Liver (tissue), 9 donors: Measurements from ENCODE around the gene PLEKHA7. TPM values are rescaled to one million over a fixed set of nuclear protein-coding genes. Genes with fewer than 3 reads are reported as not detected.

Experiments used
- DNase-seq: peaks from one replicate; pipeline ENCODE4 v3.0.0-alpha.2; 2017; ENCODE audit warnings: low spot score
- H3K27ac ChIP-seq, 2 donors: one replicate each; pipeline ENCODE4 v1.7.0; 2013; ENCODE audit warnings: inconsistent platforms in 2 of 2, low read length in 2 of 2, control low read depth in 1 of 2, low read depth in 1 of 2, mild to moderate bottlenecking in 1 of 2
- H3K27me3 ChIP-seq, 4 donors: one replicate each; pipeline versions ENCODE4 v1.6.1 to v1.7.0; 2013; ENCODE audit warnings: low read length in 3 of 4, inconsistent platforms in 1 of 4, mild to moderate bottlenecking in 1 of 4, moderate library complexity in 1 of 4; ENCODE audit not compliant: control insufficient read depth in 4 of 4, insufficient read depth in 4 of 4
- H3K36me3 ChIP-seq, 4 donors: one replicate each; pipeline versions ENCODE4 v1.6.1 to v1.7.0; 2013; ENCODE audit warnings: low read length in 3 of 4, mild to moderate bottlenecking in 3 of 4, low read depth in 1 of 4, moderate library complexity in 1 of 4; ENCODE audit not compliant: control insufficient read depth in 4 of 4, insufficient read depth in 3 of 4
- H3K4me1 ChIP-seq, 4 donors: one replicate each; pipeline versions ENCODE4 v1.6.1 to v1.7.0; 2013; ENCODE audit warnings: low read length in 3 of 4, mild to moderate bottlenecking in 3 of 4, moderate library complexity in 1 of 4; ENCODE audit not compliant: control insufficient read depth in 4 of 4, insufficient read depth in 4 of 4
- H3K4me3 ChIP-seq, 3 donors: one replicate each; pipeline versions ENCODE4 v1.6.1 to v1.7.0; 2013; ENCODE audit warnings: low read length in 3 of 3, control low read depth in 1 of 3, low read depth in 1 of 3, mild to moderate bottlenecking in 1 of 3
- H3K9ac ChIP-seq, 2 donors: one replicate each; pipeline ENCODE4 v1.7.0; 2013; ENCODE audit warnings: low read length in 2 of 2, mild to moderate bottlenecking in 2 of 2, moderate library complexity in 2 of 2, control low read depth in 1 of 2, low read depth in 1 of 2
- H3K9me3 ChIP-seq, 4 donors: one replicate each; pipeline versions ENCODE4 v1.6.1 to v1.7.0; 2013; ENCODE audit warnings: low read length in 3 of 4; ENCODE audit not compliant: control insufficient read depth in 4 of 4
- EGR1 ChIP-seq, 2 donors: IDR thresholded peaks; 2 replicates each; pipeline ENCODE4 v1.6.1; 2016 to 2018; ENCODE audit warnings: antibody characterized with exemption in 2 of 2, low read depth in 2 of 2
- FOXA1 ChIP-seq: IDR thresholded peaks from 2 replicates; pipeline ENCODE4 v1.6.1; 2016; ENCODE audit warnings: antibody characterized with exemption
- FOXA2 ChIP-seq: IDR thresholded peaks from 2 replicates; pipeline ENCODE4 v1.6.1; 2016; ENCODE audit warnings: antibody characterized with exemption
- GABPA ChIP-seq, 2 donors: IDR thresholded peaks in 1 of 2; conservative IDR thresholded peaks in 1 of 2; 2 replicates each; pipeline ENCODE4 v1.6.1; 2016; ENCODE audit warnings: antibody characterized with exemption in 2 of 2, mild to moderate bottlenecking in 1 of 2, moderate library complexity in 1 of 2
- HNF4A ChIP-seq, 2 donors: conservative IDR thresholded peaks; 2 replicates each; pipeline ENCODE4 v1.6.1; 2016; ENCODE audit warnings: antibody characterized with exemption in 2 of 2, mild to moderate bottlenecking in 2 of 2
- HNF4G ChIP-seq: IDR thresholded peaks from 2 replicates; pipeline ENCODE4 v1.6.1; 2016; ENCODE audit warnings: antibody characterized with exemption
- JUND ChIP-seq, 2 donors: IDR thresholded peaks; 2 replicates each; pipeline ENCODE4 v1.6.1; 2016; ENCODE audit warnings: antibody characterized with exemption in 2 of 2
- NR2F2 ChIP-seq: IDR thresholded peaks from 2 replicates; pipeline ENCODE4 v1.6.1; 2016; ENCODE audit warnings: antibody characterized with exemption
- RAD21 ChIP-seq, 2 donors: IDR thresholded peaks; 2 replicates each; pipeline ENCODE4 v1.6.1; 2016; ENCODE audit warnings: antibody characterized with exemption in 2 of 2, mild to moderate bottlenecking in 2 of 2
- RXRA ChIP-seq, 2 donors: IDR thresholded peaks; 2 replicates each; pipeline ENCODE4 v1.6.1; 2017 to 2018; ENCODE audit warnings: antibody characterized with exemption in 2 of 2, mild to moderate bottlenecking in 1 of 2
- SP1 ChIP-seq: IDR thresholded peaks from 2 replicates; pipeline ENCODE4 v1.6.1; 2018; ENCODE audit warnings: antibody characterized with exemption, mild to moderate bottlenecking
- TAF1 ChIP-seq: conservative IDR thresholded peaks from 2 replicates; pipeline ENCODE4 v1.6.1; 2016; ENCODE audit warnings: antibody characterized with exemption, mild to moderate bottlenecking
- YY1 ChIP-seq: IDR thresholded peaks from 2 replicates; pipeline ENCODE4 v1.6.1; 2016; ENCODE audit warnings: antibody characterized with exemption, mild to moderate bottlenecking
- WGBS: extraction: QIAGEN DNeasy Blood & Tissue Kit; methylation state at CpG from one replicate; pipeline ENCODE4 v1.1.7; 2013; 5-methylcytosine and 5-hydroxymethylcytosine counted together
- polyA plus RNA-seq, 2 donors: library from polyadenylated mRNA; stranded (reverse) in 1 of 2; unstranded in 1 of 2; fragments of 200-250 nt in 1 of 2; fragments of >200 nt in 1 of 2; fragmentation: Nextera tagmentation in 1 of 2; extraction: Ambion mirVana in 1 of 2; gene quantifications; one replicate each; pipeline versions ENCODE4 v1.2.1 to v1.2.3, GENCODE V29; 2013 to 2015
- total RNA-seq, 2 donors: library from RNA; depleted of rRNA; stranded (reverse); fragments of >200 nt; gene quantifications; one replicate each; pipeline ENCODE4 v1.2.3, GENCODE V29; 2014
- TF ChIP-seq, protein P1 (sequence below): IDR thresholded peaks from 2 replicates; pipeline ENCODE4 v1.6.1; 2016; ENCODE audit warnings: antibody characterized with exemption
- TF ChIP-seq, protein P2 (sequence below): IDR thresholded peaks from 2 replicates; pipeline ENCODE4 v1.6.1; 2016; ENCODE audit warnings: antibody characterized with exemption
- TF ChIP-seq, protein P3 (sequence below): IDR thresholded peaks from 2 replicates; pipeline ENCODE4 v1.6.1; 2016; ENCODE audit warnings: antibody characterized with exemption
- TF ChIP-seq, protein P4 (sequence below): fragments of 150-350 bp; IDR thresholded peaks from 2 replicates; pipeline ENCODE4 v1.5.1; 2017; ENCODE audit warnings: improper control_type of control experiment, low read depth, low read length; ENCODE audit not compliant: missing input control
- TF ChIP-seq, protein P5 (sequence below): IDR thresholded peaks from 2 replicates; pipeline ENCODE4 v1.6.1; 2016; ENCODE audit warnings: antibody characterized with exemption, mild to moderate bottlenecking
- donor health status: healthy.
- donor health status: healthy.
- donor health status: healthy.
- donor health status: healthy.
- donor health status: healthy.

The PLEKHA7 gene
- total and polyA plus RNA-seq, 4 donors = 6.1 to 28.8 (median 8.5) TPM

DNA sequence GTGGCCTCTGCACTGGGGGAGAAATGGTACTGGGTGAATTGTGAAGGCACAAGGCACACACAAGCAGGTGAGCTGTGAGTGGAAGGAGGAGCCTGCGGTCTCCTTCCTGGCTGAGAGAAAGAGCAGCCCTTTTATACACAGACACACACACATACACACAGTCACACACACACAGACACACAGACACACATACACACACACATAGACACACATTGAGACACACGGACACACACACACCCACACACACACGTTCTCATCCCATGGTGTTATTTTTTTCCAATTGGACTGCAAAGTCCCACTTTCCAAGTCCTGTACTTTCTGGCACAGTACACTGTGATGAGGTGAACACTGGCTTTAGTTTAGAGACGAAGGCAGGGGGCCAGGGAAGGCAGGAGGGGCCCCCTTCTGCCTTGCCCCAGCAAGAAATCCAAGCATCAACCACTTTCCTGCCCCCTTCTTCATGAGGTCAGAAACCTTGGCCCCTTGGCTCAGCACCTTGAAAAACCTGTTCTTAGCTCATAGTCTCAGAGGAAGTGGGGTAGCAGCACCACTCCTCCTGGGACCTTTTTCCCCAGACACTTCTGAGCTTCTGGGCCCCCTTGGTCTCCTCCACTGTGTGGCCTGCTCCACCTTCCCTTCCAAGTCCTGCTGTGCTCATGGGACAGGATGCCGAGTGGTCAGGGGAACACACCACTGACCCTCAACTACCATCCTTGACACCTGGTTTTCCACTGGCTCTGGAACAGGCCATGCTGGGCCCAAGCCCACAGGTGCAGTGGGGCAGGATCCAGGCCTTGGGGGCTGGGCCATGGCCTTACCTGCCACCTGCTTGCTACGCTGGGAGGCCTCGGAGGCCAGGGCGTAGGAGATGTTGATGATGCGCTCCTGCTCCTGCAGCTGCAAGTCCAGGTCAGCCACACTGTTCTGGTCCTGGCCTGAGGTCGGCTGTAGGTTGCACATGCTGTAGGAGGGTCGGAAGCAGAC lies 232.0 kb downstream of the PLEKHA7 start:
- peaks cover 0 to 8% (median 2%) of the 10 kb centered on the region in 4 donors for H3K36me3 ChIP-seq
- 92% methylated on average over 11 of the region's 11 CpGs for WGBS

More for the DNA sequence above, 232.0 kb downstream of the PLEKHA7 start:
- H3K4me1 ChIP-seq = peaks cover 12 to 27% (median 21%) of the 10 kb centered on the region in 4 donors
- H3K27ac ChIP-seq = no peak overlapping the region
- DNase-seq = no peak
- no peaks in the 10 kb centered on the region for H3K9me3 ChIP-seq
- H3K9ac ChIP-seq = no peak overlapping the region
- no peak overlapping the region for H3K4me3 ChIP-seq
- TF ChIP-seq TAF1 (no peak), HNF4G (no peak), NR2F2 (no peak), HNF4A (conservative IDR thresholded peaks at IDR 0.05) (no peak), EGR1 (IDR thresholded peaks at IDR 0.05; ENCODE audit: low read depth in 2 of 2) (no peak), GABPA (IDR thresholded peaks at IDR 0.05 in 1 of 2, conservative IDR thresholded peaks at IDR 0.05 in 1 of 2) (no peak), YY1 (no peak), RAD21 (IDR thresholded peaks at IDR 0.05) (no peak), SP1 (no peak), JUND (IDR thresholded peaks at IDR 0.05) (no peak), FOXA2 (no peak), FOXA1 (no peak), RXRA (IDR thresholded peaks at IDR 0.05) (no peak)
- TF ChIP-seq, protein P1, sequence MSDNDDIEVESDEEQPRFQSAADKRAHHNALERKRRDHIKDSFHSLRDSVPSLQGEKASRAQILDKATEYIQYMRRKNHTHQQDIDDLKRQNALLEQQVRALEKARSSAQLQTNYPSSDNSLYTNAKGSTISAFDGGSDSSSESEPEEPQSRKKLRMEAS = no peak
- TF ChIP-seq, protein P2, sequence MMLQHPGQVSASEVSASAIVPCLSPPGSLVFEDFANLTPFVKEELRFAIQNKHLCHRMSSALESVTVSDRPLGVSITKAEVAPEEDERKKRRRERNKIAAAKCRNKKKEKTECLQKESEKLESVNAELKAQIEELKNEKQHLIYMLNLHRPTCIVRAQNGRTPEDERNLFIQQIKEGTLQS = no peak
- TF ChIP-seq, protein P3, sequence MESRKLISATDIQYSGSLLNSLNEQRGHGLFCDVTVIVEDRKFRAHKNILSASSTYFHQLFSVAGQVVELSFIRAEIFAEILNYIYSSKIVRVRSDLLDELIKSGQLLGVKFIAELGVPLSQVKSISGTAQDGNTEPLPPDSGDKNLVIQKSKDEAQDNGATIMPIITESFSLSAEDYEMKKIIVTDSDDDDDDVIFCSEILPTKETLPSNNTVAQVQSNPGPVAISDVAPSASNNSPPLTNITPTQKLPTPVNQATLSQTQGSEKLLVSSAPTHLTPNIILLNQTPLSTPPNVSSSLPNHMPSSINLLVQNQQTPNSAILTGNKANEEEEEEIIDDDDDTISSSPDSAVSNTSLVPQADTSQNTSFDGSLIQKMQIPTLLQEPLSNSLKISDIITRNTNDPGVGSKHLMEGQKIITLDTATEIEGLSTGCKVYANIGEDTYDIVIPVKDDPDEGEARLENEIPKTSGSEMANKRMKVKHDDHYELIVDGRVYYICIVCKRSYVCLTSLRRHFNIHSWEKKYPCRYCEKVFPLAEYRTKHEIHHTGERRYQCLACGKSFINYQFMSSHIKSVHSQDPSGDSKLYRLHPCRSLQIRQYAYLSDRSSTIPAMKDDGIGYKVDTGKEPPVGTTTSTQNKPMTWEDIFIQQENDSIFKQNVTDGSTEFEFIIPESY = no peak
- TF ChIP-seq, protein P4, sequence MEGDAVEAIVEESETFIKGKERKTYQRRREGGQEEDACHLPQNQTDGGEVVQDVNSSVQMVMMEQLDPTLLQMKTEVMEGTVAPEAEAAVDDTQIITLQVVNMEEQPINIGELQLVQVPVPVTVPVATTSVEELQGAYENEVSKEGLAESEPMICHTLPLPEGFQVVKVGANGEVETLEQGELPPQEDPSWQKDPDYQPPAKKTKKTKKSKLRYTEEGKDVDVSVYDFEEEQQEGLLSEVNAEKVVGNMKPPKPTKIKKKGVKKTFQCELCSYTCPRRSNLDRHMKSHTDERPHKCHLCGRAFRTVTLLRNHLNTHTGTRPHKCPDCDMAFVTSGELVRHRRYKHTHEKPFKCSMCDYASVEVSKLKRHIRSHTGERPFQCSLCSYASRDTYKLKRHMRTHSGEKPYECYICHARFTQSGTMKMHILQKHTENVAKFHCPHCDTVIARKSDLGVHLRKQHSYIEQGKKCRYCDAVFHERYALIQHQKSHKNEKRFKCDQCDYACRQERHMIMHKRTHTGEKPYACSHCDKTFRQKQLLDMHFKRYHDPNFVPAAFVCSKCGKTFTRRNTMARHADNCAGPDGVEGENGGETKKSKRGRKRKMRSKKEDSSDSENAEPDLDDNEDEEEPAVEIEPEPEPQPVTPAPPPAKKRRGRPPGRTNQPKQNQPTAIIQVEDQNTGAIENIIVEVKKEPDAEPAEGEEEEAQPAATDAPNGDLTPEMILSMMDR = no peak
- TF ChIP-seq, protein P5, sequence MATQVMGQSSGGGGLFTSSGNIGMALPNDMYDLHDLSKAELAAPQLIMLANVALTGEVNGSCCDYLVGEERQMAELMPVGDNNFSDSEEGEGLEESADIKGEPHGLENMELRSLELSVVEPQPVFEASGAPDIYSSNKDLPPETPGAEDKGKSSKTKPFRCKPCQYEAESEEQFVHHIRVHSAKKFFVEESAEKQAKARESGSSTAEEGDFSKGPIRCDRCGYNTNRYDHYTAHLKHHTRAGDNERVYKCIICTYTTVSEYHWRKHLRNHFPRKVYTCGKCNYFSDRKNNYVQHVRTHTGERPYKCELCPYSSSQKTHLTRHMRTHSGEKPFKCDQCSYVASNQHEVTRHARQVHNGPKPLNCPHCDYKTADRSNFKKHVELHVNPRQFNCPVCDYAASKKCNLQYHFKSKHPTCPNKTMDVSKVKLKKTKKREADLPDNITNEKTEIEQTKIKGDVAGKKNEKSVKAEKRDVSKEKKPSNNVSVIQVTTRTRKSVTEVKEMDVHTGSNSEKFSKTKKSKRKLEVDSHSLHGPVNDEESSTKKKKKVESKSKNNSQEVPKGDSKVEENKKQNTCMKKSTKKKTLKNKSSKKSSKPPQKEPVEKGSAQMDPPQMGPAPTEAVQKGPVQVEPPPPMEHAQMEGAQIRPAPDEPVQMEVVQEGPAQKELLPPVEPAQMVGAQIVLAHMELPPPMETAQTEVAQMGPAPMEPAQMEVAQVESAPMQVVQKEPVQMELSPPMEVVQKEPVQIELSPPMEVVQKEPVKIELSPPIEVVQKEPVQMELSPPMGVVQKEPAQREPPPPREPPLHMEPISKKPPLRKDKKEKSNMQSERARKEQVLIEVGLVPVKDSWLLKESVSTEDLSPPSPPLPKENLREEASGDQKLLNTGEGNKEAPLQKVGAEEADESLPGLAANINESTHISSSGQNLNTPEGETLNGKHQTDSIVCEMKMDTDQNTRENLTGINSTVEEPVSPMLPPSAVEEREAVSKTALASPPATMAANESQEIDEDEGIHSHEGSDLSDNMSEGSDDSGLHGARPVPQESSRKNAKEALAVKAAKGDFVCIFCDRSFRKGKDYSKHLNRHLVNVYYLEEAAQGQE = no peak
- H3K27me3 ChIP-seq = no peaks in the 10 kb centered on the region
